HG02759 (cell line): ENCODE measurements around the gene RGS21.

Source experiments
- ATAC-seq: cut with Tn5 transposase; IDR thresholded peaks from one replicate; pipeline ENCODE4 v1.9.1; 2021; ENCODE audit warnings: mild to moderate bottlenecking, moderate library complexity; ENCODE audit not compliant: unreplicated experiment

The RGS21 gene

GRCh38 chr1:192378276-192378675 is 61.5 kb downstream of the RGS21 start:
- no peak for ATAC-seq

GRCh38 chr1:192378878-192379277 is 62.1 kb downstream of the RGS21 start:
- no peak for ATAC-seq

GRCh38 chr1:192379554-192379953 is 62.8 kb downstream of the RGS21 start:
- ATAC-seq, result no peak

GRCh38 chr1:192382758-192383157 is 66.0 kb downstream of the RGS21 start:
- ATAC-seq, result no peak

- no peak for ATAC-seq
Observed at GRCh38 chr1:192386051-192386650, 69.4 kb downstream of the RGS21 start.

- no peak for ATAC-seq
Observed at GRCh38 chr1:192395211-192395610, 78.4 kb downstream of the RGS21 start.

- no peak for ATAC-seq
Observed at GRCh38 chr1:192395895-192396294, 79.1 kb downstream of the RGS21 start.

- ATAC-seq, result no peak
Observed at GRCh38 chr1:192399161-192399560, 82.4 kb downstream of the RGS21 start.

GRCh38 chr1:192401825-192402224 is 85.0 kb downstream of the RGS21 start:
- no peak for ATAC-seq

GRCh38 chr1:192402571-192402970 is 85.8 kb downstream of the RGS21 start:
- no peak for ATAC-seq

GRCh38 chr1:192407206-192407605 is 90.4 kb downstream of the RGS21 start:
- ATAC-seq, result no peak
